ENCODE data around the gene HEMK1.

HEMK1 gene

DNA sequence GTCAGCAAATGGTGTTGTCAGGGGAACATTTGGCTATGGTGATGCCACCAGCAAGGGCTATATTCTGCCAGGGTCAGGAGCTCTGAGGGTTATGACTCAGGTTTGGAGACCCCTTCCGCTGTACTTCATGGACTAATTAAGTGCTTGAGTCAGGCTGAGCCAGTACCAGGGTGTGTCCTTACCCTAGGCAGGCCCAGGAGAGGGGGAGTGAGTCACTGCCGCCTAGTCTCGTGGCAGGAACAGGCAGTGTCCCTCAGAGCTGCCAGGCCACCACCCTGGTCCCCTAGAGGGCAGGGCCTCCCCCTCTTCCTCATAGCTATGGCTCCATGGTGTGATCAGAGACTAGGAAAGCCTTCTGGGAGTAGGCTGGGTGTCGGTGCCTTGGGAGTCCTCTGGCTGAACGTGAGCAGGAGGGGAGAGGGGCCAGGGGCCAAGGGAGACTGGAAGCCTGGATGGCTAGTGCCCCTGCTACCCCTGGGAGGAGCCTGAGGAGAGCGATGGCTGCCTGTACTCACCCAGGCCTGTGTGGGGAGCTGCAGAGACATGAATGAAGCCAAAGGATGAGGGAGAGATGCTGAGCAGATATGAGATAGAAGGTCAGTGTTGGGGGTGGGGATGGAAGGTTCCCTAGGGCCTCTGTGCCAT, 58.2 kb downstream of the HEMK1 start:
- DNase-seq (ENCODE audit: low spot score) = no peak
- peak; percentile 24 for TF ChIP-seq CTCF (IDR thresholded peaks at IDR 0.05; ENCODE audit: extremely low read depth, missing control alignments)

DNA sequence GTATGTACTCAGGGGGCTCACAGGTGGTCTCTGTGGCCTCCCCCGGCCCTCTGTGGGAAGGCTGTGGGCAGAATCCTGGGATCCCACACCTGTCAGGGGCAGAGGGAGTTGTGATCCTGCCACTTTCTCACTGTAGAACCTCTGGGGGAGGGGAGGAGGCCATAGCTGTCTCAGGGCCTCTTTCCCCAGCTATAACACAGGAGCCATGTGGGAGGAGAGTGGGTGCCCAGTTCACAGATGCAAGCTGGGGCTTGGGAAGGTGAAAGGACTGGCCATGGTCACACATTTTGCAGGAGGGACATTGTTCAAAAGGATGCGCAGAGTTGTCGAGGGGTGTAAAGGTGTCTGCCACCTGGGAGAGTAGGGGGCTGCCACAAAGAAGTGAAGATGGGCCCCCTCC, 59.3 kb downstream of the HEMK1 start:
- no peak for TF ChIP-seq CTCF (IDR thresholded peaks at IDR 0.05; ENCODE audit: extremely low read depth, missing control alignments)
- DNase-seq (ENCODE audit: low spot score) = no peak

DNA sequence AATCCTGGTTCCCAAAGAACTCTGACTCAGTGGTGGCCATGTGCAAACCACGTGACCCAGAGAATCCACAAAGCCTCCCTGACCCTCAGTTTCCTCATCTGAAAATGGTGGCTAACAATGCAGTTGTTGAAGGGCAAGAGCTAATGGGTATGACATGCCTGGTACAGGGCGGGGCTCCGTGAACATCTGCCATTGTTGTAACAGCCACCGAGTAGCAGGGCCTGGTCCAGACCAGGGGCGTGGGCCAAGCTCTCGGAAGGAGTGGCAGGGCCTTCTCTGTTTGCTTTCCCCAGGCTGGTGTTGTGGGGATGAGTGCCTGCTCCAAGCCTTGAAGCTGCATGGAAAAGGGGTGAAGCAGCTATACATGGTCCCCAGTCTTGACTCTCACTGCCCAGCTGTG, 61.1 kb downstream of the HEMK1 start:
- TF ChIP-seq CTCF (IDR thresholded peaks at IDR 0.05; ENCODE audit: extremely low read depth, missing control alignments) = no peak
- no peak for DNase-seq (ENCODE audit: low spot score)

DNA sequence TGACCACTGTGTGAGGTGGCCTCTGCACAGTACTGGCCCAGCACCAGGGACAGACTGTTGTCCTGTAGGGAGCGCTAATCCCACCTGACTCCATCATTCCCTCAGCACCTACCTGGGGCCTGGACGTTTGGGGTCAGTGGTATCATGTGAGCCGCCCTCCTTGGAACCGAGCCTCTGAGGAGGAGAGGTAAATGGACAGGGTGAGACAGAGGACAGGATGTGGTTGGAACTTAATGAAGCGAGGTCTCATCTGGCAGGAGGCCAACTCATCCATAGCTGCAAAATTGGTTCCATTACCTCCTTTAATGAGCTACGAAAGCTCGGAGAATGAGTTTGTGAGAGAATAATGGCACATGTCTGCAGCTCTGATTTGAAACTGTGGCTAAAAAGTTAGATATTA, 61.6 kb downstream of the HEMK1 start:
- no peak for DNase-seq (ENCODE audit: low spot score)
- no peak for TF ChIP-seq CTCF (IDR thresholded peaks at IDR 0.05; ENCODE audit: extremely low read depth, missing control alignments)

DNA sequence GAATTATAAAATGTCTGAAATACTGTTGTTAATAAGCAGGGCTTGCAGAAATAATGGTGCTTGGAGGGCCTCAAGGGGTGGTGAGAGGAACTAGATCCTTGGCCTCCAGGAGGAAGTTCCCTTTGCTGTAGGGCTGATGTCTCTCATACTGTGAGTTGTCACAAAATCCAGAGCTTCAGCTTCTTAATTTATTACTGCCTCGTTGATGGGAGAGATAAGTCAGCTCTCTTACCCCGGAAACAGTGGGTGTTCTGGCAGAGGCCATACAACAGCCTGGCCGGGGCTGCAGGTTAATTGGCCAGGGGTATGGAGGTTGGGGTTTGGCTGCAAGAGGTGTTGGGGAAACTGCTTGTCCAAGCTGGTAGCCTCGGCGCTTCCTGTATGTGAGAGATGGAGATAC, 63.1 kb downstream of the HEMK1 start:
- TF ChIP-seq CTCF (IDR thresholded peaks at IDR 0.05; ENCODE audit: extremely low read depth, missing control alignments) = no peak
- no peak for DNase-seq (ENCODE audit: low spot score)

GRCh38 chr3:50633230-50633790, 64.0 kb downstream of the HEMK1 start:
- no peak for TF ChIP-seq CTCF (IDR thresholded peaks at IDR 0.05; ENCODE audit: extremely low read depth, missing control alignments)
- no peak for DNase-seq (ENCODE audit: low spot score)

GRCh38 chr3:50635066-50635465, 65.7 kb downstream of the HEMK1 start:
- TF ChIP-seq CTCF (IDR thresholded peaks at IDR 0.05; ENCODE audit: extremely low read depth, missing control alignments) = no peak
- DNase-seq (ENCODE audit: low spot score) = no peak

Measured in GM20000 (cell line).